ENCODE data around the gene ZC3HAV1.
"Not testable (repeated sequence)": the region's sequence is repeated elsewhere in the genome, so short reads cannot be mapped to it uniquely, and the experiment has no call there.

The ZC3HAV1 gene

DNA sequence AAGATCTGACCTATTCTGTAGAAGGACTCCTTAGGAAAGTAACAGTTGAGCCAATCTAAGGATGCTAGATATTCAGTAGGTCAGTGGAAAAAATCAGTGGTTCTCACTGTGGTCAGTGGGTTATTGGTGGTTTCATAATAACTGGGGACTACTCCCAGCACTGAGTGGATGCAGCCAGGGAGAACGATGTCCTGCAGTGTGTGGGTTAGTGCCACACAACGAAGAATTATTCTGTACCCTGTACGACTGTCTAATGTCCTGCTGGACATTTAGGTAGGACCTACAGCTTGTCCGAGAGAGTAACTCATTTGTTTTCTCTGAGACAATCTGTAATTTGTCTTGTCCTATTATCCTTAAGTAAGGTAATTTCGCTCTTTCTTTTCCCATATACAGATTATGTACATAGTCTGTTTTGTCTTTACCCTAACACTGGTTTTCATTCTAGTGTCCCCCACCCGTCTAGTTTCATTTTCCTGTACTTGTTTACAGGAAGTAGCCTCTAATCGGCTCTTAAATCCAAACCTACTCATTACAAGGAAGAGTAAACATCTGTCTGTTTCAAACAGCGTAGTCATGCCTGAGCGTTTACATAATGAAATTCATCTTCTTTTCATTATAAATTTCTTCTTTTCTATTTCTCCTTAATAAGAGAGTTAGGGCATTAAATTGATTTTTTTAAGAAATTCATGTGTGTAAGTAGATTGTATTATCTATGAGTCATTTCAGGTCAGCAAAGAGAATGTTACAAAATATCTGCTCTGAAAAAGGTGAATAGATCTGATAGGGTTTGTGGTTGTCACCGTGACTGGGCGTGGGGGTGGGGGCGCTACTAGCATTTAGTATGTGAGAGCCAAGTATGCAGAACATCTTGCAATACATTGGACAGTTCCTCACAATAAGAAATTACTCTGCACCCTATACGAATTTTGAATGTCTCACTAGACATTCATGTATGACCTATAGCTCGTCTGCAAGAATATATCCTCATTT, 65.4 kb downstream of the ZC3HAV1 start:
- Histone ChIP-seq H3K36me3 (ENCODE audit: insufficient read depth, low read length) (peaks cover 5% of the 10 kb centered on the region), H3K9ac (ENCODE audit: low read depth, low read length) (no peak overlapping the region), H3K4me1 (ENCODE audit: insufficient read depth, low read length) (no peaks in the 10 kb centered on the region; the same call in 1 of the 2 replicates), H3K9me3 (ENCODE audit: control insufficient read depth, insufficient read depth, low read length) (no peaks in the 10 kb centered on the region)

DNA sequence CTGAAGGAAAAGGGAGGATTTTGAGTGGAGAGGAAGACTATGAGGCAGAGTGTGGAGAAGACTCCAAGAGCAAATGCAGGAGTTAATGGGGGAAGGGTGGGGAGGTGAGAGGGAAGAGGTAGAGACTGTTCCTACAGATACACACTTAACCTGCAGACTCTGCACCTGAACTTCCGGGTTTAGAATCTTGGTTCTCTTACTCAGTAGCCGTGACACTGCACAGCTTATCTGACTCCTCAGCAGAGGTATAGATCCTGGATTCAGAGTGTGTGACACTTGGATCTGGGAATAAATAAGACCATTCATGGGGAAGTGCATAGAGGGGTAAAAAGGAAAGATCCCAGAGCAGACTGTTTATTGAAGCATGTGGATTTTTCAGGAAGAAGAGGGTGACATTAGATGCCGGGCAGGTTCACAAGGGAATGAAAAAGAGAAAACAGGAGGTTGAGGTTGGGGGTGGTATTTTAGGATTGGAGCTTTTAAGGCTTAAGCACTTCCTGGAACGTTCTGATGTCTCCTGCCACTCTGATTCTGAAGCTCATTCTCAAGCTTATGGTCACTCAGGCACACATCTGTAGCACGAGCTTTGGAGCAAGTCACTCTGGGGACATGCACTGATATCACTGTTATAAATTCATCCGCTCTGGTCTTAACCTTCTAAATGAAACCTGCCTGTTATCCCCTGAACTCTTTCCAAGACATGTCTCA, 68.0 kb downstream of the ZC3HAV1 start:
- H3K36me3 ChIP-seq (ENCODE audit: insufficient read depth, low read length) = peaks cover 5% of the 10 kb centered on the region
- H3K4me1 ChIP-seq (ENCODE audit: insufficient read depth, low read length) = peaks cover 4% of the 10 kb centered on the region
- H3K9me3 ChIP-seq (ENCODE audit: control insufficient read depth, insufficient read depth, low read length) = no peaks in the 10 kb centered on the region
- no peak overlapping the region for H3K9ac ChIP-seq (ENCODE audit: low read depth, low read length)

- peaks cover 8% of the 10 kb centered on the region for H3K4me1 ChIP-seq (ENCODE audit: insufficient read depth, low read length)
- no peaks in the 10 kb centered on the region for H3K9me3 ChIP-seq (ENCODE audit: control insufficient read depth, insufficient read depth, low read length)
- no peaks in the 10 kb centered on the region; the same call in 1 of the 2 replicates for H3K36me3 ChIP-seq (ENCODE audit: insufficient read depth, low read length)
These were observed 70.8 kb downstream of the ZC3HAV1 start for GRCh38 chr7:139038691-139039090.

DNA sequence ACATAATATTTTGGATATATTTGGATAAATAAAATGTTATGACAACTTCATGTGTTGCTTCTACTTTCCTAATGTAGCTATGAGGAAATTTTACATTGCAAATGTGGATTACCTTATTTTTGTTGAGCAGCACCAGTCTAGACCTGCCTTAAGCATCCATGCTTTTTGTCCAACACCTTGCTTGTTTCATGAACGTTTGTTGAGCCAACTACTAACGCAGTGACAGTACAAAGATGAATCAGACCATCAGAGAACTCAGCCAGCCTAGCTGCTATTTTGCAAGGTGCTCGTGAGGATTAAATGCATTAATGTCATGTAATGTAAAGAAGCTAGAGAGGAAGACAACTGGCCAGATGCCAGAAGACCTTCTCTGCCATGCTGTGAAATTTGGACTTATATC, 72.6 kb downstream of the ZC3HAV1 start:
- Histone ChIP-seq H3K9ac (ENCODE audit: low read depth, low read length) (no peak overlapping the region), H3K36me3 (ENCODE audit: insufficient read depth, low read length) (no peaks in the 10 kb centered on the region)

More at GRCh38 chr7:139038691-139039090, 70.8 kb downstream of the ZC3HAV1 start:
- no peak overlapping the region for H3K9ac ChIP-seq (ENCODE audit: low read depth, low read length)

DNA sequence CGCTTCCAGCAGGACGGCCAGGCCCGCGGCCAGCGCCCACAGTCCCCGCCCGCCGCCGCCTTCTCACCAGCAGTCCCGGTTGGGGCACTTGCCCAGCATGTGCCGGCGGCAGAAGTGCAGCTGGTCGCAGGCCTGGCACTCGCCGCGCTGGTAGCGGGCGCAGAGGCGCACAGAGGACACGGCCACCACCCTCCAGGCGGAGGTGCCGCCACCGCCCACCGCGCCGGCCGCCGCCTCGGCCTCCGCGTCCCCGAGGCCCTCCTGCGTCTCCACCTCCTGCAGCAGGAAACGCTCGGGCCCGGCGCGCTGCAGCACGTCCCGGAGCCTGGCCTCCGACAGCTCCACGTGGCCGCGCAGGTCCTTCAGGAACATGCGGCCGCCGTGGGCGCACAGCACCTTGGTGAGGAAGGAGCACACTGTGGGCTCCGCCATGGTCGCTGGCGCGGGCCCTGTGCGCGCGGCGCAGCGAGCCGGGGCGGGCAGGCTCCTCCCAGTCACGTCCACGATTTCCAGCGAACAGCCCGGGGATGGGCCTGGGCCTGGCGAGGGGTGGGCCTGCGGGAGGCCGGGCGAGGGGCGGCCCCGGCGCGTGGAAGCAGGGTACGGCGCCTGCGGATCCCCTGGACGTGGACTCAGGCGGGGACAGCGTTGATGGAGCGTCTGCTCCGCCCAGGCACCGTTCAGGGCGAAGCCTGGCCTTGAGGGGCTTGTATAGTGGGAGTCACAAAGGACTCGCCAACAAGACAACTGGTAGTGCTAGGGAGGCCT, 73.8 kb downstream of the ZC3HAV1 start, which contains the start of gene ZC3HAV1L:
TSS of gene ZC3HAV1L (minus strand) at position 457 of the 768 bp plus-strand sequence. CDS start at position 432, 25 bp downstream.
- peaks cover 8% of the 10 kb centered on the region for H3K4me1 ChIP-seq (ENCODE audit: insufficient read depth, low read length)
- no peaks in the 10 kb centered on the region for H3K9me3 ChIP-seq (ENCODE audit: control insufficient read depth, insufficient read depth, low read length)
- H3K36me3 ChIP-seq (ENCODE audit: insufficient read depth, low read length) = no peaks in the 10 kb centered on the region
- H3K9ac ChIP-seq (ENCODE audit: low read depth, low read length) = peak within 1 kb of the TSS; percentile 70

More for the DNA sequence above, 72.6 kb downstream of the ZC3HAV1 start:
- Histone ChIP-seq H3K4me1 (ENCODE audit: insufficient read depth, low read length) (peaks cover 8% of the 10 kb centered on the region), H3K9me3 (ENCODE audit: control insufficient read depth, insufficient read depth, low read length) (no peaks in the 10 kb centered on the region)

GRCh38 chr7:139034855-139035585, 74.5 kb downstream of the ZC3HAV1 start:
- Histone ChIP-seq H3K9me3 (ENCODE audit: control insufficient read depth, insufficient read depth, low read length) (no peaks in the 10 kb centered on the region), H3K36me3 (ENCODE audit: insufficient read depth, low read length) (no peaks in the 10 kb centered on the region), H3K9ac (ENCODE audit: low read depth, low read length) (peak overlapping the region; percentile 70; the same call in 1 of the 2 replicates), H3K4me1 (ENCODE audit: insufficient read depth, low read length) (peaks cover 8% of the 10 kb centered on the region)

DNA sequence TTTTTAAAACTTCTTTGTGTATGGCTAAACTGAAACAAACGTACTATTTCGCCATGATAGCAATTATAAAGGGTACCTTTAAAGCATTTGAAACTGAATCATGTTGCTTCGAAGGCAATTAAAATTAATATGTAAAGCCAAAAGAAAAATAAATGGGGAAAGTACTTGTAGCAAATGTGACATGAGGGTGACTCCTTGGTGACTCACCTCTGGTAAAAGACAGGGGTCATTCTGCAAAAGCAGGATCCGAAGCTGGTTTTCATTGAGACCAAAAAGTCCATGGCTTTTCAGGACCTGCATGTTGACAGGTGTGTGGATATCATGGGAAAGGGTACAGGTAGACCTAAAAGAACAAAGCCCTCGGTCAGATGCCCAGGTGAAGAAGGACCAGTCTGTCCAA, 75.2 kb downstream of the ZC3HAV1 start:
- no peaks in the 10 kb centered on the region for H3K9me3 ChIP-seq (ENCODE audit: control insufficient read depth, insufficient read depth, low read length)
- no peak overlapping the region for H3K9ac ChIP-seq (ENCODE audit: low read depth, low read length)
- peaks cover 5% of the 10 kb centered on the region; the same call in 1 of the 2 replicates for H3K36me3 ChIP-seq (ENCODE audit: insufficient read depth, low read length)
- H3K4me1 ChIP-seq (ENCODE audit: insufficient read depth, low read length) = peaks cover 8% of the 10 kb centered on the region

GRCh38 chr7:139033346-139034114, 76.0 kb downstream of the ZC3HAV1 start:
- Histone ChIP-seq H3K4me1 (ENCODE audit: insufficient read depth, low read length) (peaks cover 6% of the 10 kb centered on the region), H3K9me3 (ENCODE audit: control insufficient read depth, insufficient read depth, low read length) (no peaks in the 10 kb centered on the region), H3K9ac (ENCODE audit: low read depth, low read length) (no peak overlapping the region), H3K36me3 (ENCODE audit: insufficient read depth, low read length) (peaks cover 7% of the 10 kb centered on the region; the same call in 1 of the 2 replicates)

DNA sequence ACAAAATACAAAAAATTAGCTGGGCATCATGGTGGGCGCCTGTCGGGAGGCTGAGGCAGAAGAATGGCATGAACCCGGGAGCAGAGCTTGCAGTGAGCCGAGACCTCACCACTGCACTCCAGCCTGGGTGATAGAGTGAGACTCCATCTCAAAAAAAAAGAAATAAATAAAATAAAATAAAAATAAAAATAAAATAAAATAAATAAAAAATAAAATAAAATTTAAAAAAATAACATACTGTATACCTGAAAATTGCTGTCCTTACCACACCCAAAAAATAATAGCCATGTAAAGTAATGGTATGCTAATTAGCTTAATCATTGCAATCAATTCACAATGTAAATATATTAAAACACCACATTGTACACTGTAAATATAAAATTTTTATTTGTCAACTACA, 77.0 kb downstream of the ZC3HAV1 start:
- Histone ChIP-seq H3K36me3 (ENCODE audit: insufficient read depth, low read length) (peaks cover 7% of the 10 kb centered on the region; the same call in 1 of the 2 replicates), H3K4me1 (ENCODE audit: insufficient read depth, low read length) (peaks cover 3% of the 10 kb centered on the region; the same call in 1 of the 2 replicates), H3K9ac (ENCODE audit: low read depth, low read length) (no peak overlapping the region)

DNA sequence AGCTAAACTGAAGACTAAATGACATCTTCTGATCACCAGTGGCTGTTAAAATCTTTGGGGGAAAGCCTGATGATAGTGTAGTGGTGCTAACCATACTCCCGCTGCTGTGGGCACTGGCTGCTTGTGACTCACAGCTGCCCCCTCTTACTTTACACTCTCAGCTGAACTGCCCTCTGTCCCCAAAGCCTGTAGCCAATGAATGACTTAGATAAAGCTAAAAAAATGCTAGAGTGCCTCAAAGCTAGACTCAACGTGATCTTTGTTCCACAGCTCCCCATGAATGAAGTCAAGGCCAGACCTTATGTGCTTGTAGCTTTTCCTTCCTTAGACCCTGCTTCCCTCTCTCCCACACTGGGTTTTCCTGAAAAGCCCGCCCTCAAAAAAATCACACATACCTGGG, 80.2 kb downstream of the ZC3HAV1 start:
- Histone ChIP-seq H3K9ac (ENCODE audit: low read depth, low read length) (no peak overlapping the region), H3K9me3 (ENCODE audit: control insufficient read depth, insufficient read depth, low read length) (no peaks in the 10 kb centered on the region), H3K36me3 (ENCODE audit: insufficient read depth, low read length) (peaks cover 7% of the 10 kb centered on the region; the same call in 1 of the 2 replicates), H3K4me1 (ENCODE audit: insufficient read depth, low read length) (no peaks in the 10 kb centered on the region)

More for the DNA sequence above, 77.0 kb downstream of the ZC3HAV1 start:
- no peaks in the 10 kb centered on the region for H3K9me3 ChIP-seq (ENCODE audit: control insufficient read depth, insufficient read depth, low read length)

- H3K9ac ChIP-seq (ENCODE audit: low read depth, low read length) = no peak overlapping the region
- peaks cover 7% of the 10 kb centered on the region; the same call in 1 of the 2 replicates for H3K36me3 ChIP-seq (ENCODE audit: insufficient read depth, low read length)
- H3K4me1 ChIP-seq (ENCODE audit: insufficient read depth, low read length) = no peaks in the 10 kb centered on the region
- H3K9me3 ChIP-seq (ENCODE audit: control insufficient read depth, insufficient read depth, low read length) = no peaks in the 10 kb centered on the region
These were observed 83.0 kb downstream of the ZC3HAV1 start for GRCh38 chr7:139026551-139026950.

DNA sequence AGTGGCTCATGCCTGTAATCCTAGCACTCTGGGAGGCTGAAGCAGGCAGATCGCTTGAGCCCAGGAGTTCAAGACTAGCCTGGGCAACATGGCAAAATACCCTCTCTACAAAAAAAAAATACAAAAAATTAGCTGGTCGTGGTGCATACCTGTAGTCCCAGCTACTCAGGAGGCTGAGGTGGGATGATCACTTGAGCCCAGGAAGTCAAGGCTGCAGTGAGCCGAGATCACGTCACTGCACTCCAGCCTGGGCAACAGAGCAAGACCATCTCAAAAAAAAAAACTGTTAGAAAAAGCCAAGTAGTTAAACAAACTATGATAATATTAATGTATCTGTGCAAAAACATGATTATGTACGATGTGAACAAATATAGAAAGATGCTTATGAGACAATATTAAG, 83.7 kb downstream of the ZC3HAV1 start:
- H3K36me3 ChIP-seq (ENCODE audit: insufficient read depth, low read length); H3K9me3 ChIP-seq (ENCODE audit: control insufficient read depth, insufficient read depth, low read length); H3K4me1 ChIP-seq (ENCODE audit: insufficient read depth, low read length); H3K9ac ChIP-seq (ENCODE audit: low read depth, low read length): not testable (repeated sequence)

DNA sequence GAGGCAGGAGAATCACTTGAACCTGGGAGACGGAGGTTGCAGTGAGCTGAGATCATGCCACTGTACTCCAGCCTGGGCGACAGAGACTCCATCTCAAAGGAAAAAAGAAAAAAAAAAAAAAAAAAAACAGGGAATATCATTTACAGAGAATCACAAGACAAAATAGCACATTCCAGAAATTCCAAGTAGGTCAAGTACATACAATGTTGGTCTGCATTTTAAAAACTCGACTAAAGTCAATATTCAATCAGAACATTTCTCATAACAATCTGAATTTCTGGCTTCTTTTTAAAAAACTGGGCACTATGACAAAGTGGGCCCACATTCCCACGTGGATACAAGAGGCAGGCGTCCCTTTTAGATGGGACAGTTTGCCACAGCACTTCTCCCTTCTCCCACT, 86.4 kb downstream of the ZC3HAV1 start:
- Histone ChIP-seq H3K9me3 (ENCODE audit: control insufficient read depth, insufficient read depth, low read length) (no peaks in the 10 kb centered on the region), H3K4me1 (ENCODE audit: insufficient read depth, low read length) (no peaks in the 10 kb centered on the region), H3K9ac (ENCODE audit: low read depth, low read length) (no peak overlapping the region), H3K36me3 (ENCODE audit: insufficient read depth, low read length) (no peaks in the 10 kb centered on the region)
